ENCODE results near the gene FBXO48. TPM values are rescaled to one million over a fixed set of nuclear protein-coding genes. Genes with fewer than 3 reads are reported as not detected.

The FBXO48 gene
- total and polyA plus RNA-seq, 10 of the 15 experiments (the other 5 are each of a cell fraction or from before 2014, with no cell fraction given), result 0.56 to 2.3 (median 1.2) TPM

- TF ChIP-seq HSF1 (IDR thresholded peaks at IDR 0.05; ENCODE audit: low read depth, low read length) (no peak), MAX (IDR thresholded peaks at IDR 0.05; ENCODE audit: low read depth, low read length) (no peak), SMAD5 (IDR thresholded peaks at IDR 0.05; ENCODE audit: low read depth) (no peak), IRF4 (IDR thresholded peaks at IDR 0.05; ENCODE audit: low read depth, low read length) (no peak), YY1 (IDR thresholded peaks at IDR 0.05; ENCODE audit: low read depth, low read length) (no peak), CREB1 (IDR thresholded peaks at IDR 0.05; ENCODE audit: low read depth) (no peak), NFIC (IDR thresholded peaks at IDR 0.05; ENCODE audit: low read depth, low read length) (no peak), TARDBP (IDR thresholded peaks at IDR 0.05; ENCODE audit: borderline replicate concordance) (no peak)
Measured at GRCh38 chr2:68428746-68429145, 38.3 kb downstream of the FBXO48 start (continued).

- ATAC-seq, result no peak
- peak overlapping the region; percentile 76 for H2AFZ ChIP-seq (ENCODE audit: control insufficient read depth, low read depth, low read length)
- H4K20me1 ChIP-seq (ENCODE audit: control insufficient read depth, insufficient read depth), result no peaks in the 10 kb centered on the region
- no peaks in the 10 kb centered on the region; the same call in 2 of the 3 replicates for H3K9me3 ChIP-seq (replicated peaks; ENCODE audit: control insufficient read depth, insufficient read depth, low read length)
- POLR2A ChIA-PET, result interaction anchor here (1.1 to 6.3 kb wide), 9 partner anchors 8 to 61 kb away, joined by 3 to 69 read pairs (median 9); no protein-coding TSS in a partner anchor
- SMC1A ChIA-PET (ENCODE audit: uncharacterized antibody, unreplicated experiment), result interaction anchor here (1.0 to 11.0 kb wide), 12 partner anchors 12 to 151 kb away, joined by 3 to 200 read pairs (median 8); partner anchors contain the start of gene PLEK
- DNase-seq (ENCODE audit: low read depth, low spot score), result no peak
- peaks cover 50% of the 10 kb centered on the region for H3K4me1 ChIP-seq (ENCODE audit: control insufficient read depth, insufficient read depth, low read length)
- peak overlapping the region; percentile 18 for H3K4me2 ChIP-seq (ENCODE audit: control insufficient read depth, insufficient read depth)
- no peak overlapping the region for H3K9ac ChIP-seq (ENCODE audit: control insufficient read depth, insufficient read depth, low read length)
- WGBS (ENCODE audit: insufficient coverage, insufficient replicate concordance, low lambda C conversion rate, missing lambda C conversion rate), result 27% methylated on average over 4 of the region's 4 CpGs
- CTCF ChIA-PET, result interaction anchor here (0.7 to 8.8 kb wide), 14 partner anchors 8 to 184 kb away, joined by 3 to 91 read pairs (median 4); no protein-coding TSS in a partner anchor
- intact Hi-C loops (cut with micrococcal nuclease; ENCODE audit: unreplicated experiment), result no loop called here
- TF ChIP-seq YY1 (IDR thresholded peaks at IDR 0.05; ENCODE audit: low read depth, low read length) (no peak), FOXM1 (IDR thresholded peaks at IDR 0.05; ENCODE audit: low read depth, low read length) (peak; percentile 17; the same call in 1 of the 2 replicates)
- H3K27ac ChIP-seq (ENCODE audit: control insufficient read depth, insufficient read depth), result peak overlapping the region; percentile 88
- no peaks in the 10 kb centered on the region for H3K36me3 ChIP-seq (ENCODE audit: control insufficient read depth in 2 of 2, insufficient read depth in 2 of 2, low read length in 1 of 2)
- no peak for FAIRE-seq
- BruUV-seq (replicated peaks), result no TSS peak
- H3K4me3 ChIP-seq, result no peak overlapping the region
- H3K27me3 ChIP-seq (replicated peaks in 1 of 2; ENCODE audit: control insufficient read depth in 2 of 2, insufficient read depth in 2 of 2, low read length in 1 of 2), result no peaks in the 10 kb centered on the region
- RAD21 ChIA-PET (ENCODE audit: unreplicated experiment), result interaction anchor here (1.1 to 7.8 kb wide), 9 partner anchors 8 to 63 kb away, joined by 3 to 116 read pairs (median 10); partner anchors contain the start of genes APLF, FBXO48 and PLEK
- in situ Hi-C loops (cut with MboI), result loop anchor here (25.0 kb wide), 1 partner anchor 1991 kb away; the partner anchor contains the start of gene MEIS1
- H3K79me2 ChIP-seq (ENCODE audit: control insufficient read depth, insufficient read depth, low read length), result no peaks in the 10 kb centered on the region; the same call in 1 of the 2 replicates
Measured at GRCh38 chr2:68428126-68428525, 39.0 kb downstream of the FBXO48 start.
